GM12874 (cell line): ENCODE results near the gene HSPA4L.

ENCODE experiments used
- TF ChIP-seq, protein P1 (sequence below): IDR thresholded peaks from 2 replicates; pipeline ENCODE4 v1.5.1; 2011; ENCODE audit warnings: low read depth, mild to moderate bottlenecking, control low read depth, low read length, moderate library complexity; ENCODE audit not compliant: insufficient read depth

HSPA4L gene

DNA sequence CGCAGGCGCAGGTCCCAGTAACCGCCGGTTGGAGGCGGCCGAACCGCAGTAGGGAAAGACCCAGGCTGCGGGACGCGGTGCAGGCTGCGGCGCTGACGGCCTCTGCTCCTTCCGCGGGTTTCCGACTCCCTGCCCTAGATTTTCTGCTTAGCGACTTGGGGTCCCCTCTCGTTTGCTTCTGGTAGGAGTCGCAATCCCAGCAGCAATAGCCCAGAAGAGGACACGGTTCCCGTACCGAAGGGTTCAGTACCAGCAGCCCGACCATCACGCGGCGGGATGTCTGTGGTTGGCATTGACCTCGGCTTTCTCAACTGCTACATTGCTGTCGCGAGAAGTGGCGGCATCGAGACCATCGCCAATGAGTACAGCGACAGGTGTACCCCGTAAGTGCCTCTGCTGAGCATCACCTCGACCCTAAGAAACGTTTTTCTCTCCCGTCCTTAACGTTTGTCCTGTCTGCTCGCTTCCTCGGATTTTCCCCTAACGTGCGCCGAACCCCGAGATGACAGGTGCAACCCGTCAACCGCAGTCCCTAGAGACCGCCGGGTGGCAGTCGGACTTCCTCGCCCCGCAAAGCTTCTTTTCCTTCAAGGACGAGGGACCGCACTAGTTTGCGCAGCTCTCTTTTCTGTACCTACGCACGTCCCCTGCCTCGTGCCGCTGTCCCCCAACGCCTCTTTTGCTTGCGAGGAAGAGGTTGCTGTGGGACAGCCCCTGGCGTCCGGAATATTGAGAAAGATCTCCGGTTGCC lies at the start of gene HSPA4L:
HSPA4L (plus strand) TSS at position 48 of the 751 bp plus-strand sequence; CDS start at position 277, 229 bp downstream.
- TF ChIP-seq, protein P1, sequence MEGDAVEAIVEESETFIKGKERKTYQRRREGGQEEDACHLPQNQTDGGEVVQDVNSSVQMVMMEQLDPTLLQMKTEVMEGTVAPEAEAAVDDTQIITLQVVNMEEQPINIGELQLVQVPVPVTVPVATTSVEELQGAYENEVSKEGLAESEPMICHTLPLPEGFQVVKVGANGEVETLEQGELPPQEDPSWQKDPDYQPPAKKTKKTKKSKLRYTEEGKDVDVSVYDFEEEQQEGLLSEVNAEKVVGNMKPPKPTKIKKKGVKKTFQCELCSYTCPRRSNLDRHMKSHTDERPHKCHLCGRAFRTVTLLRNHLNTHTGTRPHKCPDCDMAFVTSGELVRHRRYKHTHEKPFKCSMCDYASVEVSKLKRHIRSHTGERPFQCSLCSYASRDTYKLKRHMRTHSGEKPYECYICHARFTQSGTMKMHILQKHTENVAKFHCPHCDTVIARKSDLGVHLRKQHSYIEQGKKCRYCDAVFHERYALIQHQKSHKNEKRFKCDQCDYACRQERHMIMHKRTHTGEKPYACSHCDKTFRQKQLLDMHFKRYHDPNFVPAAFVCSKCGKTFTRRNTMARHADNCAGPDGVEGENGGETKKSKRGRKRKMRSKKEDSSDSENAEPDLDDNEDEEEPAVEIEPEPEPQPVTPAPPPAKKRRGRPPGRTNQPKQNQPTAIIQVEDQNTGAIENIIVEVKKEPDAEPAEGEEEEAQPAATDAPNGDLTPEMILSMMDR = peak; percentile 35; the same call in 1 of the 2 replicates

GRCh38 chr4:127732623-127733328 lies 49.3 kb upstream of the HSPA4L start:
- TF ChIP-seq, protein P1 = peak; percentile 36; the same call in 1 of the 2 replicates

DNA sequence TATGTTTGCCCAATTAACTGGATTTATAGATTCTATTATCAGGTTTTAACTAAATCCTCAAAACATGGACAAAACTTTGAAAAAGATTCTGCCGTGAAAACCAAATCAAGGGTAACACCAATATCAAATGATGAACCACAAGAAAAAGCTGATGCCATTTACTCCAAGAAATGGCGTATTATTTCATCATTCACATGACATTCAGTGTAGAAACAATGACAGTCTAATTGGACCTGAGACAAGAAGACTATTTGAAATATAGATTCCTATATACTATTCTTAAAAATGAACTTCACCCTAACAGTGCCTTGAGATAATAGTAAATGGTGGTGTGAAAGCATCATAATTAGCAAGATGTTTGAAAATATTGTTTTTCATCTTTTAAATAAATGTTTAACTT lies 47.1 kb upstream of the HSPA4L start:
- TF ChIP-seq, protein P1 = no peak

DNA sequence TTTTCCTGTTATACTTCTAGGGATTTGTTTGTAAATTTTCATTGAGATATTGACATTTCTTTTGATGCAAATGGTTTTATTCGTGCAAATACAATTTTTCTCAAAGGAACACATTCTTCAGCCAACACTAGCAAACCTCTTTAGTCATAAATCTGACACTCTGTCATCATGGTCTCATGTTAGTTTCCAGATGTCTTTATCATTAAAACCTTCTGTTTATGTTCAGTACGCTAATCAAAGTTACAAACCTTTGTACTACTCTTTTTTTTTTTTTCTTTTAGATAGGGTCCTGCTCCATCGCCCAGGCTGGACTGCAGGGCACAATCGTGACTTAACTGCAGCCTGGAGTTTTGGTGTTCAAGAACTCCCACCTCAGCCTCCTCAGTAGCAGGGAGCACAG lies 44.8 kb upstream of the HSPA4L start:
- TF ChIP-seq, protein P1 = no peak

- TF ChIP-seq, protein P1 = no peak
Measured at GRCh38 chr4:127741247-127741646, 40.9 kb upstream of the HSPA4L start.

- TF ChIP-seq, protein P1 = no peak
Measured at GRCh38 chr4:127747883-127748282, 34.2 kb upstream of the HSPA4L start.

- TF ChIP-seq, protein P1 = no peak
Measured at GRCh38 chr4:127748957-127749356, 33.2 kb upstream of the HSPA4L start.
